ENCODE data around the gene ZNF546.

ZNF546 gene

DNA sequence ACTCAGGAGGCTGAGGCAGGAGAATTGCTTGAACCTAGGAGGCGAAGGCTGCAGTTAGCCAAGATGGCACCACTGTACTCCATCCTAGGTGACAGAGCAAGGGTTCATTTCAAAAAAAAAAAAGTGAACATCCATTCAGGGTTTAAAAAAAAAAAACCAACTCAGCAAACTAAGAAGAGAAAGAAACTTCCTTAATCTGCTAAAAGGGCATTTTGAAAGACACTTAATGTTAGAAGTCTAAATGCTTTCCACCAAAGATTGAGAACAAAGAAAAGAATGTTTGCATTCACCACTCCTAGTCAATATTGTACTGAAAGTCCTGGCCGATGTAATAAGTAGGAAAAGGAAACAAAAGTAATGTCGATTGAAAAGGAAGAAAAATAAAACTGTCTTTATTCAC lies 33.0 kb upstream of the ZNF546 start:
- H2BK15ac ChIP-seq (ENCODE audit: low read length) = no peak overlapping the region
- H3K18ac ChIP-seq (ENCODE audit: low read length) = no peak overlapping the region
- H3K4me1 ChIP-seq (ENCODE audit: control insufficient read depth in 2 of 2, insufficient read depth in 1 of 2, low read depth in 1 of 2, low read length in 2 of 2) = peaks cover 0 to 7% of the 10 kb centered on the region in 2 donors
- no peak overlapping the region for H3K4me2 ChIP-seq (ENCODE audit: insufficient read depth, low read length, poor library complexity, severe bottlenecking)
- no peak overlapping the region for H3K4me3 ChIP-seq (ENCODE audit: low read length in 2 of 2)
- H3K9ac ChIP-seq (ENCODE audit: low read depth, low read length, poor library complexity) = no peak overlapping the region
- H3K9me3 ChIP-seq (replicated peaks in 1 of 2; ENCODE audit: control insufficient read depth in 2 of 2, insufficient read depth in 1 of 2, low read depth in 1 of 2, low read length in 2 of 2) = no peaks in the 10 kb centered on the region
- H4K8ac ChIP-seq (ENCODE audit: low read depth, low read length) = no peak overlapping the region
- H2BK120ac ChIP-seq (ENCODE audit: low read depth, low read length) = no peak overlapping the region
- no CpG with 5 or more reads among the region's 3 CpGs for WGBS, 2 donors (ENCODE audit: extremely low coverage in 2 of 2, insufficient read length in 2 of 2, insufficient replicate concordance in 1 of 2)
- no peak overlapping the region for H2BK12ac ChIP-seq (ENCODE audit: low read length)
- H3K14ac ChIP-seq (ENCODE audit: low read length) = no peak overlapping the region
- no peaks in the 10 kb centered on the region for H3K27me3 ChIP-seq (ENCODE audit: control insufficient read depth in 3 of 3, insufficient read depth in 3 of 3, low read depth in 1 of 3, low read length in 3 of 3)
- H3K4ac ChIP-seq (ENCODE audit: low read length) = no peak overlapping the region
- no peaks in the 10 kb centered on the region for H3K79me1 ChIP-seq (ENCODE audit: low read depth, low read length)
- H2AK5ac ChIP-seq (ENCODE audit: low read depth, low read length) = no peak overlapping the region
- H2BK5ac ChIP-seq (ENCODE audit: low read length) = no peak overlapping the region
- no peak overlapping the region for H2AFZ ChIP-seq (ENCODE audit: low read length)
- H3K23ac ChIP-seq (ENCODE audit: low read depth, low read length, poor library complexity) = no peak overlapping the region
- no peaks in the 10 kb centered on the region for H3K36me3 ChIP-seq (replicated peaks in 1 of 2; ENCODE audit: control insufficient read depth in 2 of 2, insufficient read depth in 2 of 2, low read length in 2 of 2)
- no peak overlapping the region for H4K91ac ChIP-seq (ENCODE audit: low read depth, low read length, poor library complexity)
- DNase-seq (ENCODE audit: low spot score) = no peak
- no peak overlapping the region for H3K27ac ChIP-seq (replicated peaks; ENCODE audit: low read length)

DNA sequence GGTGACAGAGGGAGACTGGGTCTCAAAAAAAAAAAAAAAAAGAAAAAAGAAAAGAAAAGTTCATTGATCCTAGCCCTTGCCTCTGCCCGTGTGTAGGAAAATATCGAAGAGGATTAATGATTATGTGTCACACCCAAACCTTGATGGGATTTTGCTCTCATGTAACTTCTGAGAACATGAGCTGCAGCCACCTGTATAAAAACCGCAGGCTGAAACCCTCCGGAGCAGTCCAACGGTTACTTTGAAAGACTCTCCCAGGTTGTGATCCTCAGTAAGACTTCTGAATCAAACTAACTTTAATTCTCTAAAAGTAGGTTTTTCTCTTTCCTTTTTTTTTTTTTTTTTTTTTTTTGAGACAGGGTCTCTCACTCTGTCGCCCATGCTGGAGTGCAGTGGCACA lies 30.2 kb upstream of the ZNF546 start:
- Histone ChIP-seq H2BK12ac (ENCODE audit: low read length) (no peak overlapping the region), H2AK5ac (ENCODE audit: low read depth, low read length) (no peak overlapping the region), H3K27ac (replicated peaks; ENCODE audit: low read length) (no peak overlapping the region), H3K9me3 (replicated peaks in 1 of 2; ENCODE audit: control insufficient read depth in 2 of 2, insufficient read depth in 1 of 2, low read depth in 1 of 2, low read length in 2 of 2) (no peaks in the 10 kb centered on the region), H3K4me1 (ENCODE audit: control insufficient read depth in 2 of 2, insufficient read depth in 1 of 2, low read depth in 1 of 2, low read length in 2 of 2) (peaks cover 1 to 4% of the 10 kb centered on the region in 2 donors), H3K79me1 (ENCODE audit: low read depth, low read length) (peaks cover 2% of the 10 kb centered on the region), H4K8ac (ENCODE audit: low read depth, low read length) (no peak overlapping the region), H3K18ac (ENCODE audit: low read length) (no peak overlapping the region), H3K4me3 (ENCODE audit: low read length in 2 of 2) (no peak overlapping the region), H3K14ac (ENCODE audit: low read length) (no peak overlapping the region), H3K36me3 (replicated peaks in 1 of 2; ENCODE audit: control insufficient read depth in 2 of 2, insufficient read depth in 2 of 2, low read length in 2 of 2) (no peaks in the 10 kb centered on the region), H3K4me2 (ENCODE audit: insufficient read depth, low read length, poor library complexity, severe bottlenecking) (no peak overlapping the region), H2AFZ (ENCODE audit: low read length) (no peak overlapping the region), H3K23ac (ENCODE audit: low read depth, low read length, poor library complexity) (no peak overlapping the region), H3K4ac (ENCODE audit: low read length) (no peak overlapping the region), H3K9ac (ENCODE audit: low read depth, low read length, poor library complexity) (no peak overlapping the region), H2BK5ac (ENCODE audit: low read length) (no peak overlapping the region), H2BK15ac (ENCODE audit: low read length) (no peak overlapping the region), H2BK120ac (ENCODE audit: low read depth, low read length) (no peak overlapping the region), H3K27me3 (ENCODE audit: control insufficient read depth in 3 of 3, insufficient read depth in 3 of 3, low read depth in 1 of 3, low read length in 3 of 3) (no peaks in the 10 kb centered on the region), H4K91ac (ENCODE audit: low read depth, low read length, poor library complexity) (no peak overlapping the region)
- DNase-seq (ENCODE audit: low spot score) = no peak
- no CpG with 5 or more reads among the region's 6 CpGs for WGBS, 2 donors (ENCODE audit: extremely low coverage in 2 of 2, insufficient read length in 2 of 2, insufficient replicate concordance in 1 of 2)

DNA sequence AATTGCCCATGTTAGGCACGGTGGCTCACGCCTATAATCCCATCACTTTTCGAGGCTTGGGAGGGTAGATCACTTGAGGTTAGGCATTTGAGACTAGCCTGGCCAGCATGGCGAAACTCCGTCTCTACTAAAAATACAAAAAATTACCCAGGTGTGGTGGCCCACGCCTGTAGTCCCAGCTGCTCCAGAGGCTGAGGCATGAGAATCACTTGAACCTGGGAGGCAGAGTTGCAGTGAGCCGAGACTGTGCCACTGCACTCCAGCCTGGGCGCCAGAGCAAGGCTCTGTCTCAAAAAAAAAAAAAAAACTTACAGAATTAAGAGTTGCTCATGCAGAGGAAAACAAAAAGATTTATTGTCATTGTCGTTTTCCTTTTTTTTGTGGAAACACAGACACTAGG lies 29.3 kb upstream of the ZNF546 start:
- Histone ChIP-seq H2AK5ac (ENCODE audit: low read depth, low read length) (no peak overlapping the region), H4K91ac (ENCODE audit: low read depth, low read length, poor library complexity) (no peak overlapping the region), H2BK12ac (ENCODE audit: low read length) (no peak overlapping the region), H3K4me2 (ENCODE audit: insufficient read depth, low read length, poor library complexity, severe bottlenecking) (no peak overlapping the region), H3K4me3 (ENCODE audit: low read length in 2 of 2) (no peak overlapping the region), H2BK120ac (ENCODE audit: low read depth, low read length) (no peak overlapping the region), H3K27ac (replicated peaks; ENCODE audit: low read length) (no peak overlapping the region), H4K8ac (ENCODE audit: low read depth, low read length) (no peak overlapping the region), H3K4ac (ENCODE audit: low read length) (no peak overlapping the region), H2AFZ (ENCODE audit: low read length) (no peak overlapping the region), H3K18ac (ENCODE audit: low read length) (no peak overlapping the region), H3K36me3 (replicated peaks in 1 of 2; ENCODE audit: control insufficient read depth in 2 of 2, insufficient read depth in 2 of 2, low read length in 2 of 2) (peaks cover 3 to 6% of the 10 kb centered on the region in 2 donors), H2BK15ac (ENCODE audit: low read length) (no peak overlapping the region), H3K27me3 (ENCODE audit: control insufficient read depth in 3 of 3, insufficient read depth in 3 of 3, low read depth in 1 of 3, low read length in 3 of 3) (no peaks in the 10 kb centered on the region), H3K79me1 (ENCODE audit: low read depth, low read length) (peaks cover 6% of the 10 kb centered on the region), H3K9ac (ENCODE audit: low read depth, low read length, poor library complexity) (no peak overlapping the region), H3K14ac (ENCODE audit: low read length) (no peak overlapping the region), H2BK5ac (ENCODE audit: low read length) (no peak overlapping the region), H3K4me1 (ENCODE audit: control insufficient read depth in 2 of 2, insufficient read depth in 1 of 2, low read depth in 1 of 2, low read length in 2 of 2) (peaks cover 5 to 8% of the 10 kb centered on the region in 2 donors), H3K9me3 (replicated peaks in 1 of 2; ENCODE audit: control insufficient read depth in 2 of 2, insufficient read depth in 1 of 2, low read depth in 1 of 2, low read length in 2 of 2) (no peaks in the 10 kb centered on the region), H3K23ac (ENCODE audit: low read depth, low read length, poor library complexity) (no peak overlapping the region)
- no CpG with 5 or more reads among the region's 9 CpGs for WGBS, 2 donors (ENCODE audit: extremely low coverage in 2 of 2, insufficient read length in 2 of 2, insufficient replicate concordance in 1 of 2)
- DNase-seq (ENCODE audit: low spot score) = no peak

DNA sequence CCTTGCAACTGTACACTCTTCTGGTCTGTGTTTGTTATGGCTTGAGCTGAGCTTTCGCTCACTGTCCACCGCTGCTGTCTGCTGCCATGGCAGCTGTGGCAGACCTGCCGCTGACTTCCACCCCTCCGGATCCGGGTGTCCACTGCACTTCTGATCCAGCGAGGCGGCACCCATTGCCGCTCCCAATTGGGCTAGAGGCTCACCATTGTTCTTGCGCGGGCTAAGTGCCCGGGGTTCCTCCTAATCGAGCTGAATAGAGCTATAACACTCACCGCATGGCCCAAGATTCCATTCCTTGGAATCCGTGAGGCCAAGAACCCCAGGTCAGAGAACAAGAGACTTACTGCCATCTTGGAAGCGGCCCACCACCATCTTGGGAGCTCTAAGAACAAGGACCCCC lies 28.1 kb upstream of the ZNF546 start:
- no peaks in the 10 kb centered on the region for H3K27me3 ChIP-seq (ENCODE audit: control insufficient read depth in 3 of 3, insufficient read depth in 3 of 3, low read depth in 1 of 3, low read length in 3 of 3)
- no peak overlapping the region for H3K27ac ChIP-seq (replicated peaks; ENCODE audit: low read length)
- DNase-seq (ENCODE audit: low spot score) = no peak
- no peaks in the 10 kb centered on the region for H3K9me3 ChIP-seq (replicated peaks in 1 of 2; ENCODE audit: control insufficient read depth in 2 of 2, insufficient read depth in 1 of 2, low read depth in 1 of 2, low read length in 2 of 2)
- no peak overlapping the region for H2BK120ac ChIP-seq (ENCODE audit: low read depth, low read length)
- no peak overlapping the region for H3K14ac ChIP-seq (ENCODE audit: low read length)
- H3K79me1 ChIP-seq (ENCODE audit: low read depth, low read length) = peaks cover 10% of the 10 kb centered on the region
- no peak overlapping the region for H2AK5ac ChIP-seq (ENCODE audit: low read depth, low read length)
- H4K8ac ChIP-seq (ENCODE audit: low read depth, low read length) = no peak overlapping the region
- H3K4me1 ChIP-seq (ENCODE audit: control insufficient read depth in 2 of 2, insufficient read depth in 1 of 2, low read depth in 1 of 2, low read length in 2 of 2) = peaks cover 5 to 8% of the 10 kb centered on the region in 2 donors
- H2AFZ ChIP-seq (ENCODE audit: low read length) = no peak overlapping the region
- no peak overlapping the region for H3K4me3 ChIP-seq (ENCODE audit: low read length in 2 of 2)
- H2BK5ac ChIP-seq (ENCODE audit: low read length) = no peak overlapping the region
- H2BK15ac ChIP-seq (ENCODE audit: low read length) = no peak overlapping the region
- H3K4ac ChIP-seq (ENCODE audit: low read length) = no peak overlapping the region
- peaks cover 9 to 18% of the 10 kb centered on the region in 2 donors for H3K36me3 ChIP-seq (replicated peaks in 1 of 2; ENCODE audit: control insufficient read depth in 2 of 2, insufficient read depth in 2 of 2, low read length in 2 of 2)
- H4K91ac ChIP-seq (ENCODE audit: low read depth, low read length, poor library complexity) = peak overlapping the region; percentile 92
- H3K4me2 ChIP-seq (ENCODE audit: insufficient read depth, low read length, poor library complexity, severe bottlenecking) = no peak overlapping the region
- no CpG with 5 or more reads among the region's 15 CpGs for WGBS, 2 donors (ENCODE audit: extremely low coverage in 2 of 2, insufficient read length in 2 of 2, insufficient replicate concordance in 1 of 2)
- no peak overlapping the region for H3K23ac ChIP-seq (ENCODE audit: low read depth, low read length, poor library complexity)
- no peak overlapping the region for H3K9ac ChIP-seq (ENCODE audit: low read depth, low read length, poor library complexity)
- H2BK12ac ChIP-seq (ENCODE audit: low read length) = peak overlapping the region; percentile 58
- no peak overlapping the region for H3K18ac ChIP-seq (ENCODE audit: low read length)

All from neuronal stem cell (in vitro differentiated cells).